MCF 10A (cell line): ENCODE data around the gene RBBP7. TPM values are rescaled to one million over a fixed set of nuclear protein-coding genes. Genes with fewer than 3 reads are reported as not detected.

Experiments
- BruUV-seq: library from RNA; stranded (reverse); fragments of 400-500 nt; replicated peaks from 2 replicates; lab custom pipeline; 2021; lab: Mats Ljungman, UMichigan
- CTCF ChIA-PET: fragments of 300-600 bp; sonication (Branson Sonifier 250); formaldehyde crosslinking; extraction: SDS; loops from one replicate; lab custom pipeline; 2021; ENCODE audit warnings: antibody characterized with exemption, inconsistent platforms; lab: Yijun Ruan, JAX
- POLR2A ChIA-PET: fragments of 300-600, 350-650 bp; sonication (Branson Sonifier 250); formaldehyde crosslinking; extraction: SDS; loops from one replicate; lab custom pipeline; 2020; ENCODE audit warnings: antibody characterized with exemption, inconsistent platforms; lab: Yijun Ruan, JAX
- DNase-seq: peaks from one replicate; pipeline ENCODE4 v3.0.0-alpha.2; 2018; ENCODE audit not compliant: unreplicated experiment
- H3K27ac Mint-ChIP-seq: one replicate; pipeline ENCODE4 v1.8.0; 2022; ENCODE audit warnings: mild to moderate bottlenecking, low read depth, mixed read lengths; ENCODE audit not compliant: unreplicated experiment
- H3K27me3 Mint-ChIP-seq: one replicate; pipeline ENCODE4 v1.8.0; 2022; ENCODE audit warnings: mixed read lengths; ENCODE audit not compliant: insufficient read depth, unreplicated experiment
- H3K36me3 Mint-ChIP-seq: one replicate; pipeline ENCODE4 v1.8.0; 2022; ENCODE audit warnings: mild to moderate bottlenecking, moderate library complexity, mixed read lengths; ENCODE audit not compliant: insufficient read depth, unreplicated experiment
- H3K4me1 Mint-ChIP-seq: one replicate; pipeline ENCODE4 v1.8.0; 2022; ENCODE audit warnings: mixed read lengths; ENCODE audit not compliant: insufficient read depth, unreplicated experiment
- H3K4me3 Mint-ChIP-seq: one replicate; pipeline ENCODE4 v1.8.0; 2022; ENCODE audit warnings: mild to moderate bottlenecking, moderate library complexity, mixed read lengths; ENCODE audit not compliant: unreplicated experiment
- H3K9me3 Mint-ChIP-seq: one replicate; pipeline ENCODE4 v1.8.0; 2022; ENCODE audit warnings: mixed read lengths; ENCODE audit not compliant: unreplicated experiment
- CTCF ChIP-seq: fragments of 200-600 bp; IDR thresholded peaks from one replicate; pipeline ENCODE4 v1.8.0; 2022; ENCODE audit warnings: antibody characterized with exemption, mild to moderate bottlenecking; ENCODE audit not compliant: unreplicated experiment
- intact Hi-C: fragments of 100-400 bp; cut with micrococcal nuclease; formaldehyde crosslinking; loops from 2 replicates; pipeline ENCODE4 v1.14.1; 2022
- total RNA-seq: library from RNA; stranded (reverse); gene quantifications from 2 replicates; pipeline ENCODE4 v1.2.3, GENCODE V29; 2022

RBBP7 gene
- total RNA-seq, 1 experiment from 2014 or later = 95.2 TPM

- Mint-ChIP-seq H3K9me3 (no peaks in the 10 kb centered on the region), H3K36me3 (peaks cover 41% of the 10 kb centered on the region), H3K27me3 (no peaks in the 10 kb centered on the region), H3K4me1 (no peaks in the 10 kb centered on the region), H3K27ac (no peak overlapping the region), H3K4me3 (no peak overlapping the region)
- ChIA-PET CTCF (interaction anchor here (0.6 to 1.3 kb wide), 3 partner anchors 12 to 28 kb away, joined by 3 read pairs; no protein-coding TSS in a partner anchor), POLR2A (interaction anchor here (0.6 to 1.1 kb wide), 2 partner anchors 9 to 1345 kb away, joined by 3 to 6 read pairs; no protein-coding TSS in a partner anchor)
- TF ChIP-seq CTCF = no peak
- intact Hi-C loops = no loop called here
- DNase-seq = no peak
- no TSS peak for BruUV-seq
Measured at GRCh38 chrX:16797841-16798240, 72.3 kb downstream of the RBBP7 start.

GRCh38 chrX:16797358-16797757, 72.8 kb downstream of the RBBP7 start:
- H3K27me3 Mint-ChIP-seq = no peaks in the 10 kb centered on the region
- no peak overlapping the region for H3K27ac Mint-ChIP-seq
- peaks cover 39% of the 10 kb centered on the region for H3K36me3 Mint-ChIP-seq
- no peak for TF ChIP-seq CTCF
- DNase-seq = no peak
- no peaks in the 10 kb centered on the region for H3K4me1 Mint-ChIP-seq
- H3K4me3 Mint-ChIP-seq = no peak overlapping the region
- H3K9me3 Mint-ChIP-seq = no peaks in the 10 kb centered on the region
- intact Hi-C loops = no loop called here
- ChIA-PET POLR2A (interaction anchor here (1.0 kb wide), 1 partner anchor 10 kb away, joined by 4 read pairs; no protein-coding TSS in a partner anchor), CTCF (interaction anchor here (0.9 kb wide), 1 partner anchor 18 kb away, joined by 3 read pairs; no protein-coding TSS in a partner anchor)
- BruUV-seq = no TSS peak

- no peaks in the 10 kb centered on the region for H3K27me3 Mint-ChIP-seq
Measured at GRCh38 chrX:16796298-16796697, 73.9 kb downstream of the RBBP7 start.

More at GRCh38 chrX:16796298-16796697, 73.9 kb downstream of the RBBP7 start:
- intact Hi-C loops = no loop called here
- TF ChIP-seq CTCF = no peak
- BruUV-seq = no TSS peak
- Mint-ChIP-seq H3K27ac (no peak overlapping the region), H3K36me3 (peaks cover 39% of the 10 kb centered on the region), H3K4me1 (no peaks in the 10 kb centered on the region), H3K9me3 (no peaks in the 10 kb centered on the region), H3K4me3 (no peak overlapping the region)
- ChIA-PET POLR2A (no interaction called here), CTCF (no interaction called here)
- DNase-seq = no peak

Other genes with a start within 250 kb of the RBBP7 start
- not detected in 2 replicates for gene S100G, start 220.2 kb downstream of the RBBP7 start, total RNA-seq
- gene CTPS2, start 157.7 kb downstream of the RBBP7 start, total RNA-seq = 5.3 and 5.5 TPM in 2 replicates
- 37.0 and 40.0 TPM in 2 replicates for gene SYAP1, start 150.8 kb downstream of the RBBP7 start, total RNA-seq
- gene TXLNG, start 83.9 kb downstream of the RBBP7 start, total RNA-seq = 32.4 and 43.2 TPM in 2 replicates
- 6.9 and 8.1 TPM in 2 replicates for gene REPS2, start 76.3 kb upstream of the RBBP7 start, total RNA-seq